Measurements from ENCODE around the gene LTA4H.

DNA sequence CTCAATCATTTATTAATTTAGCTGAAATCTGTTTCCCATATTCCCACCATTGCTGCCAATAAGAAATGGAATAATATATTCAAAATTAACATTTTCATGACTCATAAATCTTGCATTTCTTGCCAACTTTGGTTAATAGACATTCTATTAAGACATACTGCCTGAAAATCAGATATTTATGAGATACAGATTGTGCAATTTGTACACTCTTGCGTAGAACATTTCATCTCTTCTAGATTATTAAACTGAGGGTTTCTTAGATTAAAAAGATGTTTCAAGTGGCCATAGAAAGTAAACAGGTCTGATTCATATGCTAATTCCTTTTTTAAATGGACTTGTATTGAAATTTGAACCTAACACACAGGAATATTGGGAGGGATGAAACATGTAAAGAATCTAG is 9.1 kb downstream of the LTA4H start:
- no peak for TF ChIP-seq CTCF (IDR thresholded peaks at IDR 0.05)
- TF ChIP-seq POLR2AphosphoS5 (IDR thresholded peaks at IDR 0.05): no peak
- TF ChIP-seq POLR2A (IDR thresholded peaks at IDR 0.05): no peak
- TF ChIP-seq EP300 (IDR thresholded peaks at IDR 0.05): no peak
